Activated naive CD4-positive, alpha-beta T cell treated with anti-CD3 and anti-CD28 coated beads, Interleukin-2, amount 50 U/mL, for 16 hours (primary cell): Measurements from ENCODE around the gene SPSB3.

Source experiments
- DNase-seq: peaks from one replicate; pipeline ENCODE4 v3.0.0-alpha.2; 2020

Gene SPSB3

DNA sequence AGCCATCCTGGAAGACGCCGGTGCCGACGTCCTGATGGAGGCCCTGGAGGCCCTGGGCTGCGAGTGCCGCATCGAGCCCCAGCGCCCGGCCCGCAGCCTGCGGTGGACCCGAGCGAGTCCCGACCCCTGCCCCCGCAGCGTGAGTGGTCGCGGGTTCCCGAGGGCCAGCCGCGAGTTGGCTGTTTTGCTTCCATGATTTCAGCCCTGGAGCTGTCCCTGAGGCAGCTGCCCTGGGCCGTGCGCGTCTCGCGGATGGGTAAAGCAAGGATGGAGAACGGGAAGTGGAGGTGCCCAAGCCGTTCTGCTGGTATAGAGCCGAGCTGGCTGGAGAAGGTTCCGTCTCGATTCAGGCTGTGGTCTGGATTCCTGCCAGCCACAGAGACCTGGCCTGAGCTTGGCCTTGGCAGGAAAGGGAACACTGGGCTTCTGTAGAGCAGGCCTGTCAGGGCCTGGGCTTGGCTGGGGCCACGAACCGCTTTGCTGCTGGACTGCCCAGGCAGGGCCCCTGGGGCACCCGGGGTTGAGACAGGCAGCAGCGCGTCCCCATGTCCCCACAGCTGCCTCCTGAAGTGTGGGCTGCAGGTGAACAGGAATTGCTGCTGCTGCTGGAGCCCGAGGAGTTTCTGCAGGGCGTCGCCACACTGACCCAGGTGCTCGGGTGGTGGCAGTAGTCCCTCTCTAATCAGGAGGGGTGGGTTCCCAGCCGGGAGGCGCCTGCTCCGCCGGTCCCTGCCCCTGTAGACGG is 8.5 kb downstream of the SPSB3 start:
- DNase-seq, result no peak

DNA sequence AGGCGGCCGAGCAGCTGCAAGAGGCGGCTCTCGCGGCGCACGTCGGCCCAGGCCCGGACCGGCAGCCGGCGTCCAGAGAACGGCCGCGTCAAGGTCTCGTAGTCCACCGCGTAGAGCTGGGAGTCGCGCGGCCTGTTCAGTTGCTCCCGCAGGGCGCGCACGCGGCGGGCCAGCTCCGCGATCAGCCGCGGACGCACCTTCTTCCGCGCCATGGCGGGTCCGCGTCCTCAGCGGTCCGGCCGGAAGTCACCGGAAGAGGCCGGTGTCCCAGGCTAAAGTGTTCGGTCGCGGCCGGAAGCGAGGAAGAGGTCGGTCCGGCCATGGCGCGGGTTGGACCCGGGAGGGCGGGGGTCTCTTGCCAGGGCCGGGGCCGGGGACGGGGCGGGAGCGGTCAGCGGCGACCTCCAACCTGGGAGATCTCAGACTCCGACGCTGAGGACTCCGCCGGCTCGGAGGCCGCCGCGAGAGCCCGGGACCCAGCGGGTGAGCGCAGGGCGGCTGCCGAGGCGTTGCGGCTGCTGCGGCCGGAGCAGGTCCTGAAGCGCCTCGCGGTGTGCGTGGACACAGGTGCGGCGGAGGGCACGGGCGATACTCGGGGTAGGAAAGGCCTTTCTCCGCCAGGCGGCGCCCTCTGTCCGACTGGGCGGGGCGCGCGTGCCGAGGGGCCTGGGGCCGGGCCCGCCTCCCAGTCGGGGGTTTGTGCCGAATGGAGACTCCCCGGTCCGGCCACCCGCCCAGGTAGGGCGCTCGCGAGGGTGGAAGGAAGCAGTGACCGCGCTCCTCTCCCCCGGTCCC is 9.3 kb downstream of the SPSB3 start, which contains the start of gene MRPS34:
TSS of gene MRPS34 (minus strand) at position 227 of the 795 bp plus-strand sequence. CDS start at position 212, 15 bp downstream.
- peak; percentile 81 for DNase-seq

DNA sequence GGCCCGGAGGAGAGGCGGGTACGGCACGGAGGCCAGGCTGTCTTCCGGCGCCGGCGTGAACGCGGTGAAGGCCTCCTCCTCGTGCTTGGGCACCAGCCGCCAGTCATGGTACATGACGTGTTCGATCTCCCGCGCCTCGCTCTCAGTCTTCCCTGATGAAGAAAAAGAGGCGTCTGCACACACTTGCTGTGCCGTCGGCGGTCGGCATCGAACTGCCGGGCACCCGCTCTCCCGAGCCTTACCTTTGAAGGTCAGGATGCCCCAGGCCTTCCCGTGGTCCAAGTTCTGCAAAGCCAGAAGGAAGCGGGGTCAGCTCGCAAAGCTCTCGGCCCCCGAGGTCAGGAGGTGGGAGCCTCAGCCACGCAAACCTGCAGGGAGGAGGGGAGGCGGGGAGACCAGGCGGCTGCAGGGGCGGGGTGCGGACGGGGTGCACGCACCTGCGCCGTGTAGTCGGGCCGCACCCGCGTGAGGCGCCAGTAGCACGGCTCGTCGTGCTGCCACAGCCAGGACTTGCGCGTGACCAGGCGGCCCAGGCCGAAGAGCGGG is 9.9 kb downstream of the SPSB3 start, which contains the start of gene EME2:
TSS of gene EME2 (plus strand) at position 449 of the 546 bp plus-strand sequence. CDS start 418 bp downstream, outside the sequence.
- DNase-seq, result peak; percentile 65

DNA sequence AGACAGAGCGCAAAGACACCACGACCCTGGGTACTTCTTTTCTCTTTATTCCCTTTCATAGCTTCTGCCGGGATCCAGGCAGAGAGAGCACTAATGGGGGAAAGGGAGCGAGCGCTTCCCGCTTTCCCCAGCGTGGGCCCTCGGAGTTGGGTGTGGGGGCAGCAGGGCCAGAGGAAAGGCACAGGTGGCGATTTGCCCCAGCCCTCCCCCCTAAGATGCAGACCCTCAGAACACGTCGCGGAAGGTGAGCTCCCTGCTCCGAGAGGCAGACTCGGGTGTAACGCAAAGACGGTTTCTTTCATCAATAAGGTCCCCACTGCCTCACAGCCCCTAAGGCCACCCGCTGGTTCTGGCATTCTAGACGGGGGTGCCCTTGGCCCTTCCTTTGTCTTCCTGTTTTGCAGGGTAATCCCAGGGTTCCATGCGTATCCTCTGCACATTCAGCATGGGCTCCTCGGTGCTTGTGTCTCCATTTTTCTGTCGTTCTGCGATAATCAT is 10.5 kb downstream of the SPSB3 start:
- DNase-seq, result no peak

DNA sequence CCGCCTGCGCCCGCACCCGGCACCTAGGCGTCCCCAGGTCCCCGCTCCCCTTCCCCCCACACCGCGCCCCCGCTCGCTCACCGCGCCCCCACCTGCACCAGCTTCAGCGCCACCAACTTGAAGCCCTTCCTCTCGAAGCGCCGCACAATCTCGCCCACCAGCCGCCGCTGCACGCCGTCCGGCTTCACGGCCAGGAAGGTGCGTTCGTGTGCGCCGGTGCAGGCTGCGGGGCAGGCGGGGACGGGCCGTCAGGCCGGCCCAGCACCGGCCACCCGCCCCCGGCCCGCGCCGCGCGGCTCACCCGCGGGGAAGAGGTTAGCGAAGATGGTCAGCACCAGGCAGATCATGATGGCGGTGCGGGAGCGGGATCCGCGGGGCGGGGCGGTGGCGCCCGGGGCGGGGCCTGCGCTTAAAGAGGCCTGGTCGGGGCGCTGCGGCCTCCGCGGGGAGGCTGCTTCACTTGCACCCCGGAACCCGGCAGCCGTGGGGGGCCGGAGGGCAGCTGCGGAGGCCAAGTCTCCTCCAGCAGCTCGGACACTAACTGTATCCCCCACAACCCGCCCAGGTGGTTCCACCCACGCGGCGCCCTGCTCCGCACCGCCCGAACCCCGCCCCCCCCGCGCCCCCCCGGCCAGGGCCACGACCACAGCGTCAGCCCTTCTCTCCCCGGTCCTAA is 11.0 kb downstream of the SPSB3 start, which contains the start of gene NME3:
TSS of gene NME3 (minus strand) at position 356 of the 676 bp plus-strand sequence. CDS start at position 347, 9 bp downstream.
- peak; percentile 81 for DNase-seq

DNA sequence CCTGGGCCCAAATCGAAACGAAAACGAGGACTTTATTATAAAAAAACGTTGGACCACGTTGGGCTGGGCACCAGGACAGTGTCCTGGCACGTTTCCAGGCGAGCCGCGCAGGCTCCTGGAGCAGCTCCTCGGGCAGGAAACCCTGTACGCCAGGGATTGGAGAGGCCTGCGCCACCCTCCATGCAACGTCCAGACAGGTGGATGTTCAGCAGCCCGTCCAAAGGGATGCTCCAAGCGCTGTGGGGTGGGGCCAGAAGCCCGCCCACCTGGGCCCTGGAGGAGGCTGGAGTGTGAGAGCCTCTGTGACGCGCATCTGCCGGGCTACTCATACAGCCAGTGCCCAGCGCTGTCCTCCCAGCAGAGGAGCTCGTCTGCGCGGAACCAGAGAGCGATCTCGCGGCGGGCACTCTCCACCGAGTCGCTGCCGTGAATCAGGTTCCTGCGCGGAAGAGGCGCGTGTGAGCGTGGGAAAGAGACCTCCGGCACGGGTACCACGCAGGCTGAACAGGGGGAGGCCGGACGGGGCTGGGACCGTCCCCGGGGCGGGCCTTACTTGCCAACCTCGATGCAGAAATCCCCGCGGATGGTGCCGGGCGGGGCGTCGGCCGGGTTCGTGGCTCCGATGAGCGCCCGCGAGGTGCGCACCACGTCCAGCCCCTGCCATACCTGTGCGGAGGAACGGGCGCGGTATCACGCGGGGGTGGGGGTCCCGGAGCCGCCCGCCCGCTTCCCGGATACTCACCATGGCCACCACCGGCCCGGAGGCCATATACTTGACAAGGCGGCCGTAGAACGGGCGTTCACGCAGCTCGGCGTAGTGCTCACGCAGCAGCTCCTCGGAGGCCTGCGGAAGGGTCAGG is 11.8 kb downstream of the SPSB3 start:
- DNase-seq, result peak; percentile 61

DNA sequence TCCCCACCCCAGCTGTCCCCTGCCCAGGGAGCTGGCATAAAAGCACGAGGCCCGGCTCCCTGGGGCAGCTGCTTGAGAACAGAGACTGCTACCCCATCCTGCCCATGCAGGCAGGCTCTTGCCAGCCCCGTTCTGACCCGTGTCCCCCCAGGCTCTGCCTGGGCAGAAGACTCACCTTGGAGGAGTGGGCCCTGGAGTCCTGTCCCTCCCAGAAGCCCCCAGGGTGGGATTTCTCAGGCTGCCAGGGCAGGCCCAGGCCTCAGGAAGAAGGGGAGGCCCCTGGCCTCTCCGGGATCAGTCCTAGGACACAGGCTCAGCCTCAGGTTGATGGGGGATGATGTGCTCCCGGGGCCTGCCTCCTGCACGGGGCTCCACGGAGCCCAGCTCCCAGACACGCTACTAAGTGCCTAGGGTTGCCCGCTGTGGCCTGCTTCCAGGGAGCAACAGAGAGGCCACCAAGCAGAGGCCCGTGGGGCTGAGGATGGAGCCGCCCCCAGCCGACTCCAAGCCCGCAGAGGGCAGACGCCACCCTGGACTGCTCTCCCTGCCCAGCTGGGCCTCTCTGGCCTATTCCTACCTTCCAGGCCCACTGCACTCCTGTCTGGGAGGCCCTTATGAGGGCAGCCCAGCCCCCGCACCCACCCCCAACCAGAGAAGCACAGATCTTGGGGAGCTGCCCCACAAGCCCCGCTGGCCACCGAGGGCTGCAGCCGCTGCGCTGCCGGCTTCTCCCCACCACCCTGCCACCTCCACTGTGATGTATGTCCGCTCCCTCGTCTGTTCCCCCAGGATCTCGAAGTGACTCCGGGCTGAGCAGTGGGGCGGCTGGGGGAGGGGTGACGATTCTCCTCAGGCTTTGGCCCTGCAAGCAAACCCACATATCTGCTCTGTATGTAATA is 12.7 kb downstream of the SPSB3 start:
- DNase-seq, result no peak

DNA sequence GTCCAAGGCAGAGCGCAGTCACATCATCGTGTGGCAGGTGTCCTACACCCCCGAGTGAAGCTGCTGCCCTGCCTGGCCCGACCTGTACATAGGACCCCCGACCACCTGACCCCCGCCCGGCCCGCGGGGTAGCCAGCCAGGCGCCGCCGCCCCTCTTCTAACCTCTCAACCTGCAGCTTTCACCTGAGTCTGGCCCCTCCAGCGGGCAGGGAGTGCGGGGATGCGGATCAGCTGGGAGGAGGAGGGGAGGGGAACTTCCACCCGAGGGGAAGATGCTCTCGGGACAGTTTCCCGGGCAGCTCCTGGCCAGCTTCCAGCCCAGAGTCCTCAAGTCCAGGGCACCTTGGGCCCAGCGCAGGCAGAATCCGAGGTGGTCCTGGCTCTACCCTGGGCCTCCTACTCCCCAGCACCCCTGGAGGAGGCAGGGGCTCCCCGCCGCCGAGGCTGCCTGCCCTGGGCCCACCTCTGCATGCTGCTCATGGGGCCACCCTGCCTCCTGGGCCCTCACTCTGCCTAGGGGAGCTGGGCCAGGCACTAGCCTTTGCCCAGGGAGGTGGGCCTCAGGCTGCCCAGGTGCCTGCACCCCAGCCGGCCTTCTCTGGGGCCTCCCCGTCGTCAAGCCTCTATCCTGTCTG is 13.5 kb downstream of the SPSB3 start:
- no peak for DNase-seq

DNA sequence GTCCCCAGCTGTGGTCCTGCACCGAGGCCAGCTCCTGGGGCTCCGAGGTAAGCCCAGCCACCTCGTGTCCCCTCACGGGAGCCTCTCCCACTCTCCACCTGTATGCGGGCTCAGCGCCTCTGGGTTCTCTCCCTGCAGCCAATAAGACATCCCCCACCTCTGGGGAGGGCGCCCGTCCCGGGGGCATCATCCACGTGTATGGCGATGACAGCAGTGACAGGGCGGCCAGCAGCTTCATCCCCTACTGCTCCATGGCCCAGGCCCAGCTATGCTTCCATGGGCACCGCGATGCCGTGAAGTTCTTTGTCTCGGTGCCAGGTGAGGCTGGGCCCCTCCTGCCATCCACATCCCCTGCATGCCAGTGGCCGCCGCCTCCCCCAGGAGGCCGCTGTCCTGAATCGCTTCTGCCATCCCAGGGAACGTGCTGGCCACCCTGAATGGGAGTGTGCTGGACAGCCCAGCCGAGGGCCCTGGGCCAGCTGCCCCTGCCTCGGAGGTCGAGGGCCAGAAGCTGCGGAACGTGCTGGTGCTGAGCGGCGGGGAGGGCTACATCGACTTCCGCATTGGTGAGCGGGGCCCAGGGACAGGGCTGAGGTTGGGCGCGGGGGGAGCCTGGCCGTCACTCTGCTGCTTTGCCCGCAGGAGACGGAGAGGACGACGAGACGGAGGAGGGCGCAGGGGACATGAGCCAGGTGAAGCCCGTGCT is 14.2 kb downstream of the SPSB3 start:
- DNase-seq, result no peak

DNA sequence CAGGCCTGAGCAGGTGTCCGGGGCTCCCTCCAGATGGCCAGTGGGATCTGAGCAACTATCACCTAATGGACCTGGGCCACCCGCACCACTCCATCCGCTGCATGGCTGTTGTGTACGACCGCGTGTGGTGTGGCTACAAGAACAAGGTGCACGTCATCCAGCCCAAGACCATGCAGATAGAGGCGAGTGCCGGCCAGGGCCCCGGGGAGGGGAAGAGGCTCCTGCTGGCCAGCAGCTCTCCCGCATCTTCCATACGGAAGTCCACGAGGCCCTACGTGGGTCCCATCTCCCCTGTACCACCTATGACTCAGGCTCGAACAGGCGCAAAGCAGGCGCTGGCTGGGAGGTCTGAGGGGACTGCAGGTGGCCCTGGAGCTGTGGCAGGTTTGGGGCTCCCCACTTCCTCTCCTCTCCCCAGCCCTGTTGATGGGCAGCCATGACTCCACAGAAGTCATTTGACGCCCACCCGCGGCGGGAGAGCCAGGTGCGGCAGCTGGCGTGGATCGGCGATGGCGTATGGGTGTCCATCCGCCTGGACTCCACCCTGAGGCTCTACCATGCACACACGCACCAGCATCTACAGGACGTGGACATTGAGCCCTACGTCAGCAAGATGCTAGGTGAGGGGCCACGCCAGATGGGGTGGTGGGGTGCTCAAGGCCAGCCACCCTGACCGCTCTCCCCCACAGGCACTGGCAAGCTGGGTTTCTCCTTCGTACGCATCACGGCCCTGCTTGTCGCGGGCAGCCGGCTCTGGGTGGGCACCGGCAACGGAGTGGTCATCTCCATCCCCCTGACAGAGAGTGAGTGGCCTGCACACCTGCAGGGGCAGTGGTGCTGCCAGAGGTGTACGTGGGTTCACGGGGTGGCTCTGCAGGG is 15.0 kb downstream of the SPSB3 start:
- no peak for DNase-seq

DNA sequence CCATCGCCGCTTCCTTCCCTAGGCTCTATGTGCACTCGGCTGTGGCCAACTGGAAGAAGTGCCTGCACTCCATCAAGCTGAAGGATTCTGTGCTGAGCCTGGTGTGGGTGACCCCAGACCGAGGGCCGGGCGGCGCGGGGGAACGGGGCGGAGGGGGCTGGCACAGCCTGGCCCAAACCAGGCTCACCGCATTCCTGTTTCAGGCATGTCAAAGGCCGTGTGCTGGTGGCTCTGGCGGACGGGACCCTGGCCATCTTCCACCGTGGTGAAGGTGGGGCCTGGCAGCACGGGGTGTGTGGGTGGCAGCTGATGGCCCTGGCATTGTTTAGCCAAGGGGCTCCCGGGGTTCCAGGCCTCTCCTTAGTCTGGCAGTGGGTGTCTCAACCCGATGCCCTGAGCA is 15.7 kb downstream of the SPSB3 start:
- DNase-seq, result no peak

DNA sequence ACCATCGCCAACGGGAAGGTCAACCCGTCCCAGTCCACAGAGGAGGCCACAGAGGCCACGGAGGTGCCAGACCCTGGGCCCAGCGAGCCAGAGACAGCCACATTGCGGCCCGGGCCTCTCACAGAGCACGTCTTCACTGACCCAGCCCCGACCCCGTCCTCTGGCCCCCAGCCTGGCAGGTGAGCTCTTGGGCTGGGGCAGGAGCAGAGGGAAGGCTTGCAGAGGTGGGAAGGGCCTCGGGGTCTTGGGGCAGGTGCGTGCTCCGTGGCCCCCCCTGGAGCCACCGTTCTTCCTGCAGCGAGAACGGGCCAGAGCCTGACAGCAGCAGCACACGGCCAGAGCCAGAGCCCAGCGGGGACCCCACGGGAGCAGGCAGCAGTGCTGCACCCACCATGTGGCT is 16.1 kb downstream of the SPSB3 start:
- no peak for DNase-seq

DNA sequence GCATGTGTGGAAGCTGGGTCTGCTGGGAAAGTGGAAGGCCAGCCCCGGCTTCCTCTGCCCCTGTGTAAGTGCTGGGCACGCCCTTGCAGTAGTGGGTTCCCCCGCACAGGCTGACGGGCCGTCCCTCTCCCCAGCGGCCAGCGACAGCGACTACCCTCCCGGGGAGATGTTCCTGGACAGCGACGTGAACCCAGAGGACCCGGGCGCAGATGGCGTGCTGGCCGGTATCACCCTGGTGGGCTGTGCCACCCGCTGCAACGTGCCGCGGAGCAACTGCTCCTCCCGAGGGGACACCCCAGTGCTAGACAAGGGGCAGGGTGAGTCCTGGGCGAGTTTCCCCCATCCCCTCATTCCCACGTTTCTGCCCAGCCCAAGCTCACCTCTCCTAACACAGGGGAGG is 16.5 kb downstream of the SPSB3 start:
- no peak for DNase-seq

DNA sequence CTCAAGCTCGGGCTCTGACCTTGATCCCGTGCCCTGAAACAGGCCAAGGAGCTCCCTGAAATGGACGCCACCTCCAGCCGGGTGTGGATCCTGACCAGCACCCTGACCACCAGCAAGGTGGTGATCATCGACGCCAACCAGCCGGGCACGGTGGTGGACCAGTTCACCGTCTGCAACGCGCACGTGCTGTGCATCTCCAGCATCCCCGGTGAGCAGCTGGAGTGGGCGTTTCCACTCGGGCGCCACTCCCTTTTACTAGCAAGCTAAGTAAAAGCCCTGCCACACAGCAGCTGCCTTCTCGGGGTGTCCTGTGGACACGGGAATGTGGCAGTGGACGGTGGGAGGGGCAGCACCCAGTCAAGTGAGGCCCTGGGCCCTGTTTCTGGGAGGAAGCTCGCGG is 17.4 kb downstream of the SPSB3 start:
- DNase-seq, result no peak

DNA sequence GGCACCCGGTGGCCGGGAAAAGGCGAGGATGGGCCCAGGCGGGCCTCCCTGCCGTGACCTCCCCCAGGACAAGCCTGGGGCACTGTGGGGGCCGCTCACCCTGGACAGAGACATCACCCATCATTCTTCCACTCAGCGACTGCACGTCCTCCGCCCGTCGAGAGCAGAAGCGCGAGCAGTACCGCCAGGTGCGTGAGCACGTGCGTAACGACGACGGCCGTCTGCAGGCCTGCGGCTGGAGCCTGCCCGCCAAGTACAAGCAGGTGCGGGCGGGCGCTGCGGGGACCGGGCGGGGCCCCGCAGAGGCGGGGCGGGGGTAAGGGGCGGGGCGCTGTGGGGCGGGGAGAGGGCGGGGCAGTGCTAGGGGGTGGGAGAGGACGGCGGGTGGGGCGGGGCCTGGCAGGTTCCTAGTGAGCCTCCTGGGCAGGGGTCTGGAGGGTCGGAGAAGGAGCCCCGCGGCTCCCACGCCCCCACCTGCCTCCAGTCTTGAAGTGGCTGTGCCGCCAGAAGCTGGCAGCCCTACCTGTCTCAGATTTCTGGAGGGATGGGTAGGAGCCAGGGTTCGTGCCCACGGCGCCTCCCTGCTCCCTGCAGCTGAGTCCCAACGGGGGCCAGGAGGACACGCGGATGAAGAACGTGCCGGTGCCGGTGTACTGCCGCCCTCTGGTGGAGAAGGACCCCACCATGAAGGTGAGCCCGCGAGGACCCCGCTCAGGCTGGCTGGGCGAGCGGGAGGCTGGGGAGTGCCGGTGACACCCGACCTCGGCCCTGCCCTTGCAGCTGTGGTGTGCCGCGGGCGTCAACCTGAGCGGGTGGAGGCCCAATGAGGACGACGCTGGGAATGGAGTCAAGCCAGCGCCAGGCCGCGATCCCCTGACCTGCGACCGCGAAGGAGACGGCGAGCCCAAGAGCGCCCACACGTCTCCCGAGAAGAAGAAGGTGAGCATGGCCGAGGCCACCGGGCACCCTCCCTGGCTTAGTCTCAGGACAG is 18.6 kb downstream of the SPSB3 start:
- no peak for DNase-seq

DNA sequence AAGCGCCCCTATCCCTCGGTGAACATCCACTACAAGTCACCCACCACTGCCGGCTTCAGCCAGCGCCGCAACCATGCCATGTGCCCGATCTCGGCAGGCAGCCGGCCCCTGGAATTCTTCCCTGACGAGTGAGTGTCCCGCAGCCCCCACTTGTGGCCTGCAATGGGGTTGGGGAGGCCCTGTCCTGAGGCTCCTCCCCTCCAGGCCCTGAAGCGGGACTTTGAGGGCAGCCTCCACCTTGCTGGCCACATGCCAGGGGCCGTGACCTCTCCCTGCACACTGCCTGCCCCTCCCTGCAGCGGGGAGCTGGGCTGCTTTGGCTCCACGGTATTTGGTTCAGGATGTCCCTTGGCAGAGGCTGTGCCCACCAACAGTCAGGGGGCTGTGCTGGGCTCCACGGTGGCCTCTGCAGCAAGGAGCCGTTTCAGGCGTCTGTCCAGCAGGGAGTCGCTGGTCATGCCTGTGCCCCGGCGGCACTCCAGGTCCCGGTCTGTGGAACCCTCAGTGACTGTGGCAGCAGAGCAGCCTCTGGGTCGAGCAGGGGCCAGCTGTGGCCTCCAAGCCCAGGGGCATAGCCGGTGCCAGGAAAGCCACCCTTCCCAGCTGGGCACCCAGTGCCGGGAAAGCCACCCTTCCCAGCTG is 19.4 kb downstream of the SPSB3 start:
- no peak for DNase-seq
